Hypothalamus (tissue), 51 donors: ENCODE data around the gene FAM43A.

ENCODE experiments used
- DNase-seq, 51 donors: peaks; one replicate each; lab custom pipeline; 2025; lab: John Stamatoyannopoulos, UW

FAM43A gene

DNA sequence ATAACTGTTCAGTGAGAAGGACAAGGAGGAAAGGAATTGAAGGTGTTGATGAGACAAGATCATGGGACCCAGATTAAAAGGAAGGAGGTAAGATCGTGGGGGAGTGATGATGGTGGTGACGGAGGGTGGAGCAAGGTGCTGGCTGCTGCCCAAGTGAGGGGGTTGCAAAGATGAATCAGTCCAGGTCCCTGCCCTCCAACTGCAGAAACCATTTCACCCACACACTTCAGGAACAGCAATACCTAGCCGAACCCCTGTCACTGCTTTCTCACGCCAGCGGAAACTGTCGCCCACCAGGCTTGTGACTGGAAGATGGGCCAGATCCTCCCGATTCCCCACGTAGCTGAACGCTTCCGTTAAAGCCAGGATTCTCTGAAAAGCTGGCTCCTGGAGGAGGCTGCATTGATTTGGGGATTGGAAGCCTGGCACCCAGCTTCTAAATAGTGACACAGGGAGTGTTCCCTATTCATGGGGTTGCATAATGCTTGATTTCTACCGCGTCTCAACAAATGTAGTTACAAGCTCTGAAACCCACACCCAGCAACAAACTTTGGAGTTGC, 10.5 kb upstream of the FAM43A start:
- DNase-seq: peak in 2 of 51 donors; percentile 35 to 40

GRCh38 chr3:194675680-194676079, 10.0 kb upstream of the FAM43A start:
- no peak for DNase-seq

- no peak for DNase-seq
Observed at GRCh38 chr3:194676471-194676870, 9.2 kb upstream of the FAM43A start.

- DNase-seq: no peak
Observed at GRCh38 chr3:194680888-194681615, 4.6 kb upstream of the FAM43A start.

DNA sequence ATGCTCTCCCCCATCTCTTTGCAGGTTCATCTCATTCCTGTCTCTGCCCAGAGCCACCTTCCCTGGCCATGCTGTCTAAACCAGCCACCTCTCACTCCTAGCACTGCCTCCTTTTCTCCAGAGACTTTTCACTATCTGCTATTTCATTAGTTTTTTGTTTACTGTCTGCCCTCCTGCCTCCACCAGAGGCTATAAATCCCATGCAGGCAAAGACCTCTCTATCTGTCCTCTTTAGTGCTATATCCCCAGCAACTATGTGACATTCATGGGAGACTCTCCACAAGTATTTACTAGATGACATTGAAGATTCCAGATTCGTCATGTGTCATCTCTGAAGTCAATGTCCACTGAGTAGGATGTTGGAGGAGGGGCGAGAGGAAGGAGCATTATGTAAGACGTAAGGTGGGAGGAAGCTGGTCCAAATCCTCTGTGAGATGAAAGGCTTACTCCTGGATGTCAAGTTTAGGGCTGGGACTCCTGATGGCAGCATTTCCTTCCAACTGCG, 3.4 kb upstream of the FAM43A start:
- DNase-seq: no peak

DNA sequence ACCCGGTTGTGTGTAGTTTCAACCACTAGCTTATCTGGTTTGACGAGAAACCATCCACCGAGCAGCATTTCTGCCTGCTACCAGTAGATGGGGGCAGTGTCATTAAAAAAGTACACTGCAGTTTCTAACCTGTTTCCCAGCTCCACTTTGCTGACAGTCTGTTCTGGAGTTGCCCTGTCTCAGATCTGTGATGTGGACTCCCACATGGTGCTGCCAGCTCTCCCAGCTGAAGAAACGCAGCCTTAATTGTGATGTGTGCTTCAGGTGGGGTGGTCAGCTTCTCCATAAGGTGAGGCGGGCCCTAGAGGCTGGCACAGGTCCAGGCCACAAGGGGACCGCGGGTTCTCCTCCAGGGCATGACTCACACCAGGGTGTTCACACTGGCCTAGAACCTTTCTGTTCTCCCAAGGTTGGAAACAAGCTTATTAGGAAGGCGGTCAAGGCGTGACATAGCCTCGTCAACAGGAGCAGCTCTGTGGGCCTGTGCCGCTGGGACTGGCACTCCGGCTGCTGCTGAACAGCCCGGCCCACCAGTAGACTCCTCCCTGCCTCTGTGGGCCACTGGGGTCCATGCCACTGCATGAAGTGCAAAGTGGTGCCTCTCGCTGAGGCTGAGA, 2.9 kb upstream of the FAM43A start:
- DNase-seq: peak in 45 of 51 donors; percentile 4 to 80 (median 47)

DNA sequence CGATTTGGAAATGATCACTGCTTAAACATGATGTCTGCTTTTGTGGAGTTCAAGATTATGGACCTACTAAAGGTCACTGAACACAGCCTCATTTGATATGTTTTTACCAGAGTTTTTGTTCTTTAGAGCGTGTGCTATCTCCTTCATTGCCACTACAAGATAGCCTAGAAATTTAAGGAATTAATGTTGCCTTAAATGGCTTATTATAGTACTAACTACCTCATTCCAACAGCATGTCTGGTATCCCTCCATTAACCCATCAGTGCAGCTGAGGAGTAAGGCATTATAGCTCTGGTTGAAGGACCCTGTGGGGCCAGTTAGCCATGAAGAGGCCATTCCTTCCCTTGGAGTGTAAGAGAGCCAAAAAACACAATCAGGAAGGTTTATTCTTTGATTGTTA, 2.3 kb upstream of the FAM43A start:
- no peak for DNase-seq

DNA sequence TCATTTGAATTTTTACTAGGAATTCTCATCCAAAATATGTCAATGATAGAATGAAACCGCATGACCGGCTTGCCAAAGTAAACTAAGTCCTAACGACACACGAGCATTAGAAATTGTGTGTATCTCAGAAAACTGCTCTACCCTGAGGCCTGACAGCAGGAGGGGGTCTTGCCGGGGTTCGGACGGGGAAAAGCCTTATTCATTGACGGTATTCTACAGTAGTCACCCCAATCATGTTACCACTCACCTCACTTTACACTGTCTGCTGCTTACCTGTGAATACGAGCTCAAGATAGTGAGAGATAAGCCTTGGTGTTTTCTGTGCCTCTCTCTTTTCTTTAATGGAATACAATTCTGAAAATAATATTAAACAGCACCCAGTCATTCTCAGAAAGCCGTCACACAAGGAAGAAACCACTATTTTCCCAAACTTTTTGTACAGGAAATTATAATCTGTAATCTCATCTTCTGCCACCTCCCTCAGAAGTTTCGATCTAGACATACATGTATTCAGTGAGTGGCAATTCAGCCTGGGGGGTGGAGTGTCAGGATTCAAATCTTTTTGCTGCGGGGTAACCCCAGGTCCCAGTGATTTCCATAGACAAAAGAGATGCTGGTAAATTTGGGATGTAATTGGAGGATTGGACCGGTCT, 492 bp upstream of the FAM43A start:
- DNase-seq: no peak

- DNase-seq: peak in 2 of 51 donors; percentile 24 to 34
Observed at GRCh38 chr3:194686414-194686815, 732 bp downstream of the FAM43A start.

GRCh38 chr3:194686816-194687637, 1.3 kb downstream of the FAM43A start:
- peak in 18 of 51 donors; percentile 2 to 39 (median 14) for DNase-seq

DNA sequence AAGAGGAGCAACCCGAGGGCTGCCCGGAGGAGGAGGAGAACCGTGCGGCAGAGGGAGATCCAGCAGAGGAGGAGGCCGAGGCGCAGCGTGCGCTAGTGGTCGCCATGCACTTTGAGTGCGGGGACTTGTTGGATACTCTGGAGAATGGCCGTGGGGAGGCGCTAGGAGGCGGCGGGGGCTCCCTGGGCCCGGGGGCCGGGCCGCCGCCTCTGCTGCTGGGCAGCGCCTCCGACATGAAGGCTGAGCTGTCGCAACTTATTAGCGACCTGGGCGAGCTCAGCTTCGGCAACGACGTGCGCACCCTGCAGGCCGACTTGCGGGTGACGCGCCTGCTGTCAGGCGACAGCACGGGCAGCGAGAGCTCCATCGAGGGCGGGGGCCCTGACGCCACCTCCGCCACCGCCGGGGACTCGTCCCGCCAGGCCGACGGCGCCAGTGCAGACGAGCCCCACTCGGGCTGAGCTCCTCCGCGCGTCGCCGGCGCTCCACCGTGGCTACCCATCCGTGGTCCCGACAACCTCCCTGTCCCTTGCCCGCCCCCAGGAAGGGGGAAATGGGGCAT, 2.0 kb downstream of the FAM43A start:
- DNase-seq: peak in 31 of 51 donors; percentile 3 to 70 (median 18)

DNA sequence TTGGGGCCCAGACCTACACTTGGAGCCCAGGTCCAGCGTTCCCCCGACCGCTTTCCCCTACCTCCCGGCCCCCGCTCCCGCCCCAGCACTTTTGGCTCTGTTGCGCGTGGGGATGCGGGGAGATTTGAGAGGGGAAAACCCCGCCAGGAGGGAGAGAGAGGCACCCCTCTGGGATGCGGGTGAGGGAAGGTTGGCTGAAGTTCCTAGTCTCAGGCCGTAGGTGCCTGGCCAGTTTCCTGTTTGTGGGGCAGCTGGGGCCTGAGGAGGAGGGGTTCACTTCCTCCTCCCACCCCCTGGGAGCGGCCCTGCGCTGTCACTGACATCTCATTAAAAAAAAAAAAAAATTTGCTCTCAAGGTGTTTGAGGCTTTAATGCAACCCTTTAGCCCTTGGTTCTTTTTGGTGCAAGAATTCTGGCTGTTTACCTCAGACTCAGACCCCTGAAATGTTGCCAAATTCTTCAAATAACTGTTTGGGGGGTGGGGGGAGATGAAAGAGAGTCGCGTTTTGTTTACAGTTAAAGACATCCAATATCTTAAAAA, 2.6 kb downstream of the FAM43A start:
- DNase-seq: peak in 2 of 51 donors; percentile 1 to 3

GRCh38 chr3:194688946-194689345, 3.3 kb downstream of the FAM43A start:
- DNase-seq: no peak

DNA sequence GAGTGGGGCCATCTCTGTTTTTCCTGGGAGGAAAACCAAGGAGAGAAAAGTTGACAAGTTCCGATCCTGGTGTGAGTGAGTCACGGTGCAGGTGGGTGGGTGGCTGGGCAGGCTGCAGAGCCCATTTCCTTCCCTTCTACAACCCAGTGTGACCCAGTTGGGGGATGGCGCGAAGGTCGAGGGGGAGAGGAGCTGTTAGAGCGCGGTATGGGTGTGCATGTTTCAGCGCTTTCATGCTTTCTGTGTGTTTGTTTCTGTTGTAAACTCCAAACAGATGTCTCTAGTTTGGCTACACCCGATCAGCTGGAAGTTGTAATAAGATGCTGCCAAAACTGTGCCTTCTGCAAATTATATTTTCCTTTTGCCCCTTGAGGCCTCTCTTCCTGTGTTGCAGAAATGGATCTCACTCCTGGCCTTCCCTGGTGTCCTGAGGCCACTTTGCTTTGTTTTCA, 3.8 kb downstream of the FAM43A start:
- no peak for DNase-seq

GRCh38 chr3:194690501-194691372, 5.1 kb downstream of the FAM43A start:
- no peak for DNase-seq

- no peak for DNase-seq
Observed at GRCh38 chr3:194691481-194692283, 6.0 kb downstream of the FAM43A start.

DNA sequence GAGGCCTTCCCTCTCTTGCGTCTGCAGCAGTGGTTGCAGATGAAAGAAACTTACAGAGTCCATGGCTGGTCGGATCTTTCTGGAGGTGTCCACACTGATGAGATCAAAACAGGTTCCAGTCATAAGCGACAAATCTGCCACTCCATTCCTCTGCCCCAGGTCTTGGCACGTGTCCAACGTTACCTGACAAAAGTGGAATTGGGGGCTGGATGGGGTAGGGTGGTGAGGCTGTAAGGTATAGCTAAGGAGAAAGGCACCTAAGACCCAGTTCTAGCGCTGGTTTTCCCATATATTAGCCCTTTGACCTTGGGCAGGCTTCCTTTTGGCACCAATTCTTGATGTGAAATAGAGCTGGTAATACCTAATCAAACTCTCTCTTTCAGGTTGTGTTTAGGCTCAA, 11.0 kb downstream of the FAM43A start:
- no peak for DNase-seq

DNA sequence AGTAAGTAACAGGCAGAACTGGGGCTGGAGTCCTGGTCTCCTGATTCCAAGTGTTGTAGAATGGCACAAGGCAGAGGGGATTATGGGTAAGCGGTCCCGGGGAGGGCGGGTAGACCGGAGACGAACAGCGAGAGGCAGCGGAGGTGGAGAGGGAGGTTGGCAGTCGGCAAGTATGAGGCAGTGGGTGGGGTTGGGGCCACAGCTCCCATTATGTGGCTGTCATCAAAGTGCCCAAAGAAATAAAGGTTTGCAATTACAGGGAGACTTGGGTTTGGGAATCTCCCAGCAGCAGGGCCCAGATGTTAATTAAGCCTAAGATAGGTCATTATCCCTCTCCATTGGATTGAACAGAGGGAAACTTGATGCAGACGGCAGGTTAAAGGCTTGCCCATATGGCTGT, 16.9 kb downstream of the FAM43A start:
- DNase-seq: no peak
